ENCODE results near the gene ZNF324B.

Gene ZNF324B

GRCh38 chr19:58498316-58499020 is 47.0 kb downstream of the ZNF324B start:
- Mint-ChIP-seq H3K4me3 (peak overlapping the region; percentile 90 to 91 (median 90)), H3K36me3 (ENCODE audit: low read depth) (no peaks in the 10 kb centered on the region), H3K27me3 (ENCODE audit: low read depth) (peaks cover 4% of the 10 kb centered on the region), H3K4me1 (peaks cover 14% of the 10 kb centered on the region), H3K9me3 (peaks cover 3% of the 10 kb centered on the region), H3K27ac (peak overlapping the region; percentile 84 to 96 (median 86))
- no peak for TF ChIP-seq CTCF (IDR thresholded peaks at IDR 0.05; ENCODE audit: unreplicated experiment in 3 of 3)

- Mint-ChIP-seq H3K36me3 (ENCODE audit: low read depth) (no peaks in the 10 kb centered on the region), H3K27ac (peak overlapping the region; percentile 84 to 96 (median 86)), H3K4me3 (peak overlapping the region; percentile 90 to 91 (median 90)), H3K4me1 (peaks cover 14% of the 10 kb centered on the region), H3K27me3 (ENCODE audit: low read depth) (peaks cover 4% of the 10 kb centered on the region), H3K9me3 (peaks cover 3% of the 10 kb centered on the region)
- peak in 2 of 3 experiments; percentile 18 to 43 for TF ChIP-seq CTCF (IDR thresholded peaks at IDR 0.05; ENCODE audit: unreplicated experiment in 3 of 3)
Measured at GRCh38 chr19:58499021-58499927, 47.9 kb downstream of the ZNF324B start.

- Mint-ChIP-seq H3K27me3 (ENCODE audit: low read depth) (peaks cover 4% of the 10 kb centered on the region), H3K4me1 (peaks cover 14% of the 10 kb centered on the region), H3K4me3 (peak overlapping the region; percentile 37 to 91 (median 53)), H3K36me3 (ENCODE audit: low read depth) (no peaks in the 10 kb centered on the region), H3K27ac (no peak overlapping the region), H3K9me3 (peaks cover 3% of the 10 kb centered on the region)
- TF ChIP-seq CTCF (IDR thresholded peaks at IDR 0.05; ENCODE audit: unreplicated experiment in 3 of 3) = no peak
Measured at GRCh38 chr19:58500242-58500641, 48.8 kb downstream of the ZNF324B start.
